OCI-LY3 (cell line): Measurements from ENCODE around the gene CHST4.

Source experiments
- H2AFZ ChIP-seq: fragments of 200-600, 300-600 bp; shearing (Covaris generic); 2 replicates; pipeline ENCODE4 v1.6.0; 2014; ENCODE audit warnings: antibody characterized with exemption, low read depth, low read length
- H3K27ac ChIP-seq: fragments of 200-600, 300-600 bp; sonication (generic); 2 replicates; pipeline ENCODE4 v1.5.1; 2014; ENCODE audit warnings: mild to moderate bottlenecking, low read length, moderate library complexity, mixed read lengths
- H3K27me3 ChIP-seq: fragments of 200-600, 300-600 bp; sonication (generic); 2 replicates; pipeline ENCODE4 v1.6.1; 2014; ENCODE audit warnings: low read depth, low read length, mixed read lengths
- H3K36me3 ChIP-seq: fragments of 200-600, 300-600 bp; sonication (generic); replicated peaks from 2 replicates; pipeline ENCODE3; 2014; ENCODE audit warnings: low read depth, low read length, mixed read lengths
- H3K4me1 ChIP-seq: fragments of 300-600, 200-600 bp; sonication (generic); 2 replicates; pipeline ENCODE4 v1.6.1; 2014; ENCODE audit warnings: low read length, mixed read lengths
- H3K4me2 ChIP-seq: fragments of 200-600, 300-600 bp; sonication (generic); 2 replicates; pipeline ENCODE4 v1.6.1; 2014; ENCODE audit warnings: low read length, mixed read lengths
- H3K4me3 ChIP-seq: fragments of 300-600, 200-600 bp; sonication (generic); 2 replicates; pipeline ENCODE4 v1.5.1; 2014; ENCODE audit warnings: antibody characterized with exemption, mild to moderate bottlenecking, low read length, moderate library complexity
- H3K79me2 ChIP-seq: fragments of 300-600, 200-600 bp; shearing (Covaris generic); 2 replicates; pipeline ENCODE4 v1.6.1; 2014; ENCODE audit warnings: mild to moderate bottlenecking, low read length, mixed read lengths
- H3K9ac ChIP-seq: fragments of 300-600, 200-600 bp; shearing (Covaris generic); 2 replicates; pipeline ENCODE4 v1.6.0; 2014; ENCODE audit warnings: mild to moderate bottlenecking, low read length, moderate library complexity
- H3K9me3 ChIP-seq: fragments of 200-600, 300-600 bp; shearing (Covaris generic); 2 replicates; pipeline ENCODE4 v1.6.1; 2014; ENCODE audit warnings: low read length, mixed read lengths; ENCODE audit not compliant: insufficient read depth
- H4K20me1 ChIP-seq: fragments of 200-600, 300-600 bp; sonication (generic); 2 replicates; pipeline ENCODE4 v1.6.1; 2016; ENCODE audit warnings: low read length, mixed read lengths; ENCODE audit not compliant: insufficient read depth
- CTCF ChIP-seq: fragments of 200-600, 300-600 bp; sonication (generic); IDR thresholded peaks from 2 replicates; pipeline ENCODE4 v1.5.1; 2014; ENCODE audit warnings: antibody characterized with exemption, low read length, low read depth
- EZH2phosphoT487 ChIP-seq: fragments of 200-600 bp; shearing (Covaris generic); IDR thresholded peaks from 2 replicates; pipeline ENCODE4 v1.6.1; 2018; ENCODE audit warnings: antibody characterized with exemption, mixed run types, low read depth

CHST4 gene

GRCh38 chr16:71585318-71585703 lies 59.1 kb downstream of the CHST4 start:
- no peak overlapping the region for H3K9ac ChIP-seq
- H3K27ac ChIP-seq, result no peak overlapping the region
- no peaks in the 10 kb centered on the region for H3K27me3 ChIP-seq
- H3K4me1 ChIP-seq, result 0 out of 2 replicates have a peak, but pooled peaks cover 3% of the 10 kb centered on the region
- no peak overlapping the region for H2AFZ ChIP-seq
- H3K36me3 ChIP-seq, result no peaks in the 10 kb centered on the region
- no peaks in the 10 kb centered on the region for H4K20me1 ChIP-seq
- no peaks in the 10 kb centered on the region for H3K9me3 ChIP-seq
- no peaks in the 10 kb centered on the region for H3K79me2 ChIP-seq
- H3K4me2 ChIP-seq, result no peak overlapping the region
- no peak for TF ChIP-seq EZH2phosphoT487
- TF ChIP-seq CTCF, result no peak
- no peak overlapping the region for H3K4me3 ChIP-seq
